K562 (cell line): ENCODE measurements around the gene LRRC15. TPM values are rescaled to one million over a fixed set of nuclear protein-coding genes. Genes with fewer than 3 reads are reported as not detected.
A peak's percentile ranks its signal among the peaks of the same experiment; 100 is the strongest.

Experiments used
- BCLAF1 ChIP-seq, 2 experiments: fragments of 450-650 bp in 1 of 2; IDR thresholded peaks; 2 replicates each; pipeline ENCODE4 v1.6.1; 2011 to 2017; ENCODE audit warnings: low read depth in 2 of 2, antibody characterized with exemption in 1 of 2, borderline replicate concordance in 1 of 2, low read length in 1 of 2, mild to moderate bottlenecking in 1 of 2, mixed read lengths in 1 of 2; ENCODE audit not compliant: control insufficient read depth in 1 of 2
- CBFB ChIP-seq: sonication (generic); formaldehyde crosslinking; IDR thresholded peaks from 2 replicates; pipeline ENCODE4 v1.4.0; 2020; ENCODE audit warnings: mild to moderate bottlenecking, missing genetic modification reagents
- CBX3 ChIP-seq, 2 experiments: IDR thresholded peaks; 1 replicate in 1 of 2; 2 replicates in 1 of 2; pipeline ENCODE4 v1.6.1; 2012; ENCODE audit warnings: inconsistent platforms in 2 of 2, low read length in 2 of 2, borderline replicate concordance in 1 of 2, control low read depth in 1 of 2
- KDM2B ChIP-seq: fragments of 250-450 bp; sonication (Bioruptor Pico); IDR thresholded peaks from 2 replicates; pipeline ENCODE4 v1.8.0; 2021; ENCODE audit warnings: mild to moderate bottlenecking, moderate library complexity
- MGA ChIP-seq: fragments of 450-650 bp; IDR thresholded peaks from 2 replicates; pipeline ENCODE4 v1.6.1; 2016; ENCODE audit warnings: mild to moderate bottlenecking, moderate library complexity
- MTA2 ChIP-seq: fragments of 450-650 bp; IDR thresholded peaks from 2 replicates; pipeline ENCODE4 v1.6.1; 2016; ENCODE audit warnings: low read depth
- RAD21 ChIP-seq, 2 experiments: fragments of 250-450 bp in 1 of 2; fragments of 450-650 bp in 1 of 2; sonication (Bioruptor Pico) in 1 of 2; formaldehyde crosslinking in 1 of 2; IDR thresholded peaks in 1 of 2; conservative IDR thresholded peaks in 1 of 2; 2 replicates each; pipeline versions ENCODE4 v1.4.0 to v1.8.0; 2020 to 2022; ENCODE audit warnings: mild to moderate bottlenecking in 2 of 2, moderate library complexity in 1 of 2
- ZBTB43 ChIP-seq: sonication (generic); formaldehyde crosslinking; IDR thresholded peaks from 2 replicates; pipeline ENCODE4 v1.8.0; 2023; ENCODE audit warnings: mild to moderate bottlenecking, missing genetic modification reagents
- ZNF23 ChIP-seq: fragments of 250-450 bp; sonication (Bioruptor Pico); IDR thresholded peaks from 2 replicates; pipeline ENCODE4 v1.4.0; 2020; ENCODE audit warnings: mild to moderate bottlenecking
- ZNF41 ChIP-seq: fragments of 250-450 bp; sonication (Bioruptor Pico); conservative IDR thresholded peaks from 2 replicates; pipeline ENCODE4 v1.4.0; 2020; ENCODE audit warnings: mild to moderate bottlenecking
- polyA plus RNA-seq, 8 experiments: library from polyadenylated mRNA; depleted of rRNA in 4 of 8; stranded (reverse) in 5 of 8; unstranded in 3 of 8; fragments of >200 nt; fragmentation: Nextera tagmentation in 2 of 8; fragmentation: Illumina TruSeq in 1 of 8; extraction: Ambion mirVana in 2 of 8; extraction: Trizol in 1 of 8; gene quantifications; 2 replicates each; pipeline versions ENCODE4 v1.2.1 to v1.2.3, GENCODE V29; 2011 to 2014; ENCODE audit warnings: inconsistent platforms in 1 of 8, missing spikeins in 1 of 8
- total RNA-seq, 7 experiments: library from RNA; depleted of rRNA in 6 of 7; stranded (reverse); fragments of >200 nt in 6 of 7; fragmentation: Illumina TruSeq in 2 of 7; extraction: Trizol in 2 of 7; gene quantifications; 2 replicates each; pipeline versions ENCODE4 v1.2.1 to v1.2.3, GENCODE V29; 2011 to 2021; ENCODE audit warnings: low replicate concordance in 1 of 7

Gene LRRC15
- total and polyA plus RNA-seq, 9 of the 15 experiments (the other 6 are each of a cell fraction or from before 2014, with no cell fraction given): not detected

- TF ChIP-seq BCLAF1 (IDR thresholded peaks at IDR 0.05; ENCODE audit: borderline replicate concordance in 1 of 2, control insufficient read depth in 1 of 2, low read depth in 2 of 2, low read length in 1 of 2) (no peak), ZNF23 (CRISPR knock-in tag) (no peak), MTA2 (no peak), MGA (peak; percentile 40; the same call in 1 of the 2 replicates), ZNF41 (no peak), RAD21 (CRISPR knock-in tag; conservative IDR thresholded peaks at IDR 0.05 in 1 of 2, IDR thresholded peaks at IDR 0.05 in 1 of 2) (no peak), CBFB (CRISPR knock-in tag) (no peak; the same call in 1 of the 2 replicates), KDM2B (no peak), CBX3 (IDR thresholded peaks at IDR 0.05; ENCODE audit: borderline replicate concordance in 1 of 2, low read length in 2 of 2) (peak in 1 of 2 experiments; percentile 48; a peak in 2 of 3 replicates), ZBTB43 (CRISPR knock-in tag) (peak; percentile 33; the same call in 1 of the 2 replicates)
Measured at GRCh38 chr3:194327218-194328052, 42.1 kb downstream of the LRRC15 start (continued).
